PC-3 (cell line): Measurements from ENCODE around the gene CPEB4. TPM values are rescaled to one million over a fixed set of nuclear protein-coding genes. Genes with fewer than 3 reads are reported as not detected.

Experiments
- ATAC-seq: fragments of 200-7000 bp; cut with Tn5 transposase; 2 replicates; pipeline ENCODE4 v1.9.1; 2020; ENCODE audit warnings: mild to moderate bottlenecking, moderate library complexity
- BruUV-seq: library from RNA; stranded (reverse); fragments of 400-500 nt; replicated peaks from 2 replicates; lab custom pipeline; 2021; lab: Mats Ljungman, UMichigan
- CTCF ChIA-PET: fragments of 300-600 bp; sonication (Branson Sonifier 250); formaldehyde crosslinking; loops from one replicate; lab custom pipeline; 2022; ENCODE audit warnings: antibody characterized with exemption; lab: Charles Lee
- POLR2A ChIA-PET: fragments of 300-600 bp; sonication (Branson Sonifier 250); formaldehyde crosslinking; loops from one replicate; lab custom pipeline; 2022; ENCODE audit warnings: antibody characterized with exemption; ENCODE audit not compliant: unreplicated experiment; lab: Charles Lee
- DNase-seq: peaks from one replicate; pipeline ENCODE4 v3.0.0-alpha.2; 2015
- H2AFZ ChIP-seq: fragments of 300-600 bp; sonication (generic); 2 replicates; pipeline ENCODE4 v1.6.0; 2016; ENCODE audit warnings: antibody characterized with exemption, low read length
- H3F3A ChIP-seq: fragments of 300-600 bp; sonication (generic); one replicate; pipeline ENCODE4 v1.6.0; 2017; ENCODE audit warnings: antibody characterized with exemption, low read length, control low read depth, mild to moderate bottlenecking; ENCODE audit not compliant: unreplicated experiment
- H3K27ac ChIP-seq: fragments of 300-600 bp; sonication (generic); 2 replicates; pipeline ENCODE4 v1.5.1; 2016; ENCODE audit warnings: mild to moderate bottlenecking, low read length
- H3K27me3 ChIP-seq: fragments of 300-600 bp; sonication (generic); 2 replicates; pipeline ENCODE4 v1.6.1; 2016; ENCODE audit warnings: low read length, mixed read lengths
- H3K36me3 ChIP-seq: fragments of 300-600 bp; sonication (generic); 2 replicates; pipeline ENCODE4 v1.6.1; 2016; ENCODE audit warnings: low read depth, mixed run types, low read length, mixed read lengths
- H3K4me1 ChIP-seq: fragments of 300-600 bp; sonication (generic); 2 replicates; pipeline ENCODE4 v1.5.1; 2016; ENCODE audit warnings: low read length; ENCODE audit not compliant: insufficient read depth
- H3K4me2 ChIP-seq: fragments of 300-600 bp; sonication (generic); 2 replicates; pipeline ENCODE4 v1.6.0; 2016; ENCODE audit warnings: low read length
- H3K4me3 ChIP-seq: fragments of 300-600 bp; sonication (generic); 2 replicates; pipeline ENCODE4 v1.5.1; 2016; ENCODE audit warnings: mild to moderate bottlenecking, low read length, mixed read lengths
- H3K79me2 ChIP-seq: fragments of 300-600 bp; sonication (generic); 2 replicates; pipeline ENCODE4 v1.6.1; 2017; ENCODE audit warnings: low read length, mixed read lengths
- H3K9ac ChIP-seq: fragments of 300-600 bp; sonication (generic); 2 replicates; pipeline ENCODE4 v1.6.0; 2016; ENCODE audit warnings: mild to moderate bottlenecking, low read length
- H3K9me2 ChIP-seq: fragments of 300-600 bp; sonication (generic); replicated peaks from 2 replicates; pipeline ENCODE4 v1.6.1; 2016; ENCODE audit warnings: mixed run types, low read length, mixed read lengths
- H3K9me3 ChIP-seq: fragments of 300-600 bp; sonication (generic); 2 replicates; pipeline ENCODE4 v1.6.1; 2016; ENCODE audit warnings: low read length, mixed read lengths
- H4K20me1 ChIP-seq: fragments of 300-600 bp; sonication (generic); 2 replicates; pipeline ENCODE4 v1.6.1; 2016; ENCODE audit warnings: low read length, mixed read lengths
- EZH2 ChIP-seq: fragments of 300-600 bp; sonication (generic); IDR thresholded peaks from one replicate; pipeline ENCODE4 v1.6.1; 2017; ENCODE audit warnings: antibody characterized with exemption, mild to moderate bottlenecking, low read length; ENCODE audit not compliant: unreplicated experiment
- EZH2phosphoT487 ChIP-seq: fragments of 300-600 bp; sonication (generic); IDR thresholded peaks from 2 replicates; pipeline ENCODE4 v1.6.1; 2018; ENCODE audit warnings: mild to moderate bottlenecking, antibody characterized with exemption, low read length, borderline replicate concordance
- intact Hi-C: fragments of 100-400 bp; cut with micrococcal nuclease; formaldehyde crosslinking; loops from 2 replicates; pipeline ENCODE4 v1.9.0; 2023
- total RNA-seq: library from RNA; depleted of rRNA; stranded (reverse); fragments of >200 nt; gene quantifications from 2 replicates; pipeline ENCODE4 v1.2.3, GENCODE V29; 2014
- TF ChIP-seq, protein P1 (sequence below): fragments of 300-600 bp; sonication (generic); conservative IDR thresholded peaks from 2 replicates; pipeline ENCODE4 v1.5.1; 2017; ENCODE audit warnings: antibody characterized with exemption, low read depth, mild to moderate bottlenecking, low read length

The CPEB4 gene
- total RNA-seq, 1 experiment from 2014 or later: 37.0 TPM

- CTCF ChIA-PET: no interaction called here
- intact Hi-C loops: loop anchor here (1.0 to 2.0 kb wide), 9 partner anchors 17 to 303 kb away; partner anchors contain the start of gene BOD1
- no peaks in the 10 kb centered on the region for H3K27me3 ChIP-seq
- H3K36me3 ChIP-seq: peaks cover 3% of the 10 kb centered on the region; the same call in 1 of the 2 replicates
- H3K4me2 ChIP-seq: peak overlapping the region; percentile 88
- H3K9ac ChIP-seq: peak overlapping the region; percentile 84
- peak overlapping the region; percentile 91 for H3K27ac ChIP-seq
- peak; percentile 63 for ATAC-seq
- no peak for TF ChIP-seq EZH2phosphoT487
- TF ChIP-seq EZH2: no peak
- TF ChIP-seq, protein P1, sequence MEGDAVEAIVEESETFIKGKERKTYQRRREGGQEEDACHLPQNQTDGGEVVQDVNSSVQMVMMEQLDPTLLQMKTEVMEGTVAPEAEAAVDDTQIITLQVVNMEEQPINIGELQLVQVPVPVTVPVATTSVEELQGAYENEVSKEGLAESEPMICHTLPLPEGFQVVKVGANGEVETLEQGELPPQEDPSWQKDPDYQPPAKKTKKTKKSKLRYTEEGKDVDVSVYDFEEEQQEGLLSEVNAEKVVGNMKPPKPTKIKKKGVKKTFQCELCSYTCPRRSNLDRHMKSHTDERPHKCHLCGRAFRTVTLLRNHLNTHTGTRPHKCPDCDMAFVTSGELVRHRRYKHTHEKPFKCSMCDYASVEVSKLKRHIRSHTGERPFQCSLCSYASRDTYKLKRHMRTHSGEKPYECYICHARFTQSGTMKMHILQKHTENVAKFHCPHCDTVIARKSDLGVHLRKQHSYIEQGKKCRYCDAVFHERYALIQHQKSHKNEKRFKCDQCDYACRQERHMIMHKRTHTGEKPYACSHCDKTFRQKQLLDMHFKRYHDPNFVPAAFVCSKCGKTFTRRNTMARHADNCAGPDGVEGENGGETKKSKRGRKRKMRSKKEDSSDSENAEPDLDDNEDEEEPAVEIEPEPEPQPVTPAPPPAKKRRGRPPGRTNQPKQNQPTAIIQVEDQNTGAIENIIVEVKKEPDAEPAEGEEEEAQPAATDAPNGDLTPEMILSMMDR: no peak
- no peaks in the 10 kb centered on the region for H4K20me1 ChIP-seq
- peaks cover 69% of the 10 kb centered on the region for H3K79me2 ChIP-seq
- DNase-seq: peak; percentile 99
- no peaks in the 10 kb centered on the region for H3K9me3 ChIP-seq
- H3K4me3 ChIP-seq: peak overlapping the region; percentile 74
- POLR2A ChIA-PET: interaction anchor here (2.2 kb wide), 1 partner anchor 44 kb away, joined by 6 read pairs; no protein-coding TSS in a partner anchor
- peaks cover 4% of the 10 kb centered on the region for H3F3A ChIP-seq
- H3K4me1 ChIP-seq: peaks cover 34% of the 10 kb centered on the region
- H3K9me2 ChIP-seq: no peaks in the 10 kb centered on the region
- BruUV-seq: no TSS peak
- no peak overlapping the region for H2AFZ ChIP-seq
These were observed 31.3 kb downstream of the CPEB4 start for GRCh38 chr5:173919443-173919842.

- ChIA-PET POLR2A (interaction anchor here (2.2 kb wide), 1 partner anchor 43 kb away, joined by 6 read pairs; no protein-coding TSS in a partner anchor), CTCF (no interaction called here)
- Histone ChIP-seq H3K9ac (peak overlapping the region; percentile 68), H4K20me1 (no peaks in the 10 kb centered on the region), H3K4me2 (peak overlapping the region; percentile 88), H3K4me3 (peak overlapping the region; percentile 74), H3K9me3 (no peaks in the 10 kb centered on the region), H3K27me3 (no peaks in the 10 kb centered on the region), H3K9me2 (no peaks in the 10 kb centered on the region), H3K36me3 (peaks cover 3% of the 10 kb centered on the region; the same call in 1 of the 2 replicates), H3K27ac (peak overlapping the region; percentile 91), H3F3A (peaks cover 4% of the 10 kb centered on the region), H3K4me1 (peaks cover 38% of the 10 kb centered on the region), H2AFZ (no peak overlapping the region), H3K79me2 (peaks cover 76% of the 10 kb centered on the region)
- TF ChIP-seq EZH2phosphoT487 (no peak), EZH2 (no peak)
- TF ChIP-seq, protein P1: peak; percentile 26; the same call in 1 of the 2 replicates
- no TSS peak for BruUV-seq
- no peak for ATAC-seq
- intact Hi-C loops: no loop called here
- peak; percentile 42 for DNase-seq
These were observed 32.0 kb downstream of the CPEB4 start for GRCh38 chr5:173920024-173920753.
